DND-41 (cell line): Measurements from ENCODE around the gene CADM2.

ENCODE experiments used
- ATAC-seq: fragments of 200-7000 bp; cut with Tn5 transposase; 3 replicates; pipeline ENCODE4 v1.9.1; 2021; ENCODE audit warnings: low read depth; ENCODE audit not compliant: insufficient read depth
- DNase-seq: peaks from one replicate; pipeline ENCODE4 v3.0.0-alpha.2; 2020
- H2AFZ ChIP-seq: 2 replicates; pipeline ENCODE4 v1.6.0; 2012; ENCODE audit warnings: low read depth, low read length
- H3K27ac ChIP-seq: 2 replicates; pipeline ENCODE4 v1.5.1; 2012; ENCODE audit warnings: low read length, inconsistent platforms
- H3K27me3 ChIP-seq: fragments of 200-600 bp; sonication (generic); 2 replicates; pipeline ENCODE4 v1.6.0; 2012; ENCODE audit warnings: low read length, mild to moderate bottlenecking, inconsistent platforms; ENCODE audit not compliant: insufficient read depth, poor library complexity
- H3K36me3 ChIP-seq: 2 replicates; pipeline ENCODE4 v1.5.1; 2012; ENCODE audit warnings: low read length, inconsistent platforms; ENCODE audit not compliant: insufficient read depth
- H3K4me1 ChIP-seq: 2 replicates; pipeline ENCODE4 v1.5.1; 2012; ENCODE audit warnings: mild to moderate bottlenecking, low read length; ENCODE audit not compliant: insufficient read depth
- H3K4me2 ChIP-seq: 2 replicates; pipeline ENCODE4 v1.6.0; 2012; ENCODE audit warnings: mild to moderate bottlenecking, moderate library complexity, low read length, inconsistent platforms; ENCODE audit not compliant: insufficient read depth
- H3K4me3 ChIP-seq, 2 experiments: fragments of 200-600 bp in 1 of 2; shearing (Covaris generic) in 1 of 2; 2 replicates each; pipeline ENCODE4 v1.5.1; 2012 to 2016; ENCODE audit warnings: inconsistent platforms in 2 of 2, low read length in 2 of 2, mild to moderate bottlenecking in 2 of 2, low read depth in 1 of 2, moderate library complexity in 1 of 2
- H3K79me2 ChIP-seq: 2 replicates; pipeline ENCODE4 v1.6.0; 2012; ENCODE audit warnings: low read length, inconsistent platforms; ENCODE audit not compliant: insufficient read depth
- H3K9ac ChIP-seq: 2 replicates; pipeline ENCODE4 v1.6.0; 2012; ENCODE audit warnings: low read depth, mild to moderate bottlenecking, inconsistent platforms, low read length, moderate library complexity
- H3K9me3 ChIP-seq: 2 replicates; pipeline ENCODE4 v1.5.1; 2012; ENCODE audit warnings: low read length, moderate library complexity, mild to moderate bottlenecking, inconsistent platforms; ENCODE audit not compliant: insufficient read depth, severe bottlenecking
- H4K20me1 ChIP-seq: 2 replicates; pipeline ENCODE4 v1.6.0; 2012; ENCODE audit warnings: low read length; ENCODE audit not compliant: insufficient read depth
- CTCF ChIP-seq: IDR thresholded peaks from 2 replicates; pipeline ENCODE4 v1.5.1; 2012; ENCODE audit warnings: borderline replicate concordance, low read length, moderate library complexity, mild to moderate bottlenecking; ENCODE audit not compliant: poor library complexity, severe bottlenecking; ENCODE audit errors: extremely low read depth
- EZH2 ChIP-seq: IDR thresholded peaks from 3 replicates; pipeline ENCODE4 v1.6.1; 2012; ENCODE audit warnings: borderline replicate concordance, low read depth, mild to moderate bottlenecking, moderate library complexity, low read length, inconsistent platforms; ENCODE audit not compliant: severe bottlenecking

Gene CADM2

GRCh38 chr3:85020828-85021227 is 62.0 kb downstream of the CADM2 start:
- Histone ChIP-seq H3K27me3 (no peaks in the 10 kb centered on the region), H3K9me3 (no peaks in the 10 kb centered on the region), H3K36me3 (no peaks in the 10 kb centered on the region)

GRCh38 chr3:85030052-85030451 is 71.3 kb downstream of the CADM2 start:
- H4K20me1 ChIP-seq: no peaks in the 10 kb centered on the region
- H3K4me2 ChIP-seq: no peak overlapping the region
- no peak for TF ChIP-seq CTCF
- no peak for TF ChIP-seq EZH2
- no peaks in the 10 kb centered on the region for H3K27me3 ChIP-seq
- no peak overlapping the region for H2AFZ ChIP-seq
- DNase-seq: no peak
- no peak overlapping the region for H3K27ac ChIP-seq
- H3K9me3 ChIP-seq: no peaks in the 10 kb centered on the region
- no peaks in the 10 kb centered on the region for H3K4me1 ChIP-seq
- no peak overlapping the region for H3K4me3 ChIP-seq
- no peaks in the 10 kb centered on the region for H3K79me2 ChIP-seq
- H3K9ac ChIP-seq: no peak overlapping the region
- no peak for ATAC-seq
- H3K36me3 ChIP-seq: no peaks in the 10 kb centered on the region

More at GRCh38 chr3:85020828-85021227, 62.0 kb downstream of the CADM2 start:
- no peak overlapping the region for H3K9ac ChIP-seq
- no peak overlapping the region for H3K4me3 ChIP-seq
- no peak overlapping the region for H2AFZ ChIP-seq
- no peaks in the 10 kb centered on the region for H3K79me2 ChIP-seq
- no peak overlapping the region for H3K4me2 ChIP-seq
- no peaks in the 10 kb centered on the region for H4K20me1 ChIP-seq
- no peak overlapping the region for H3K27ac ChIP-seq
- DNase-seq (no peak), ATAC-seq (no peak)
- H3K4me1 ChIP-seq: no peaks in the 10 kb centered on the region
- TF ChIP-seq CTCF: no peak

GRCh38 chr3:85037203-85037602 is 78.4 kb downstream of the CADM2 start:
- Histone ChIP-seq H3K9me3 (no peaks in the 10 kb centered on the region), H3K4me1 (no peaks in the 10 kb centered on the region), H3K79me2 (no peaks in the 10 kb centered on the region), H4K20me1 (no peaks in the 10 kb centered on the region), H3K4me3 (no peak overlapping the region), H3K36me3 (no peaks in the 10 kb centered on the region), H2AFZ (no peak overlapping the region), H3K27ac (no peak overlapping the region), H3K9ac (no peak overlapping the region), H3K27me3 (no peaks in the 10 kb centered on the region), H3K4me2 (no peak overlapping the region)
- DNase-seq: no peak
- no peak for ATAC-seq
- TF ChIP-seq EZH2: no peak

GRCh38 chr3:85041001-85041400 is 82.2 kb downstream of the CADM2 start:
- Histone ChIP-seq H3K79me2 (no peaks in the 10 kb centered on the region), H3K4me3 (no peak overlapping the region), H3K27me3 (no peaks in the 10 kb centered on the region), H3K27ac (no peak overlapping the region), H3K4me1 (no peaks in the 10 kb centered on the region), H2AFZ (no peak overlapping the region), H3K4me2 (no peak overlapping the region), H4K20me1 (no peaks in the 10 kb centered on the region), H3K36me3 (no peaks in the 10 kb centered on the region), H3K9me3 (no peaks in the 10 kb centered on the region), H3K9ac (no peak overlapping the region)
- DNase-seq (no peak), ATAC-seq (no peak)
- TF ChIP-seq EZH2 (no peak), CTCF (no peak)
